HG02938 (cell line): Measurements from ENCODE around the gene PPA1.
"Not testable (repeated sequence)": the region's sequence is repeated elsewhere in the genome, so short reads cannot be mapped to it uniquely, and the experiment has no call there.

Source experiments
- ATAC-seq: cut with Tn5 transposase; IDR thresholded peaks from one replicate; pipeline ENCODE4 v1.9.1; 2021; ENCODE audit warnings: mild to moderate bottlenecking, moderate library complexity; ENCODE audit not compliant: unreplicated experiment

Gene PPA1

GRCh38 chr10:70255329-70256299, 22.4 kb upstream of the PPA1 start:
- ATAC-seq = no peak

GRCh38 chr10:70254778-70255328, 21.6 kb upstream of the PPA1 start:
- no peak for ATAC-seq

GRCh38 chr10:70253878-70254765, 20.9 kb upstream of the PPA1 start:
- no peak for ATAC-seq

GRCh38 chr10:70250961-70251680, 17.9 kb upstream of the PPA1 start:
- ATAC-seq = no peak

- ATAC-seq = no peak
These were observed 14.1 kb upstream of the PPA1 start for GRCh38 chr10:70247360-70247759.

GRCh38 chr10:70241081-70241480, 7.9 kb upstream of the PPA1 start:
- no peak for ATAC-seq

GRCh38 chr10:70239986-70240385, 6.8 kb upstream of the PPA1 start:
- ATAC-seq = not testable (repeated sequence)

- ATAC-seq = not testable (repeated sequence)
These were observed 6.1 kb upstream of the PPA1 start for GRCh38 chr10:70239077-70239976.

- ATAC-seq = not testable (repeated sequence)
These were observed 4.8 kb upstream of the PPA1 start for GRCh38 chr10:70237958-70238536.

GRCh38 chr10:70234668-70235447, 1.6 kb upstream of the PPA1 start:
- ATAC-seq = no peak

- ATAC-seq = no peak
These were observed 691 bp upstream of the PPA1 start for GRCh38 chr10:70233939-70234300.

- ATAC-seq = no peak
These were observed 445 bp downstream of the PPA1 start for GRCh38 chr10:70232859-70233108.

GRCh38 chr10:70232155-70232858, 922 bp downstream of the PPA1 start:
- no peak for ATAC-seq

GRCh38 chr10:70228491-70228890, 4.7 kb downstream of the PPA1 start:
- ATAC-seq = no peak

- no peak for ATAC-seq
These were observed 5.5 kb downstream of the PPA1 start for GRCh38 chr10:70227548-70228320.

- no peak for ATAC-seq
These were observed 9.5 kb downstream of the PPA1 start for GRCh38 chr10:70223728-70224127.

- ATAC-seq = not testable (repeated sequence)
These were observed 10.3 kb downstream of the PPA1 start for GRCh38 chr10:70222811-70223447.
